NCI-H345 treated with DMSO at 0.1 percent for 48 hours (cell line): ENCODE results near the gene SEPSECS.
"Not testable (repeated sequence)": the region's sequence is repeated elsewhere in the genome, so short reads cannot be mapped to it uniquely, and the experiment has no call there.

Experiments
- DNase-seq: peaks from one replicate; lab custom pipeline; 2025; ENCODE audit not compliant: unreplicated experiment; lab: John Stamatoyannopoulos, UW

SEPSECS gene

DNA sequence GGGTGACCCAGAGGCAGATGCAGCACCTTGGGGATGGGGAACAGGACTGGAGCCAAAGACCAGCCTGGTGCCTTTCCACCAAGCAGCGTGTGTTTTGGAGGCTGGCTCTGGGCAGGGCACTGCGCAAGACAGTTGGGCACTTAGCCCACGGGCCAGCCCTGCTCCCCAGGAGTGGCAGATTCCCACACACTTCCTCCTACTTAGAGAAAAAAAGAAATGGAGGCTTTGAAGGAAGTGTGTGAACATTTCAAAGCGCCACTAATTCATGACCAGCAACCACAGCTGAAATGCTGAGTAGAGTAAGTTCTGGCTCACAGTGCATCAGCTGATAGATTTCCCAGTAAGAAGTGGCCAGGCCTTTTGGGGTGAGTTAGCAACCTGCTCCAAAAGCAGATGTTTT is 74.6 kb downstream of the SEPSECS start:
- no peak for DNase-seq

DNA sequence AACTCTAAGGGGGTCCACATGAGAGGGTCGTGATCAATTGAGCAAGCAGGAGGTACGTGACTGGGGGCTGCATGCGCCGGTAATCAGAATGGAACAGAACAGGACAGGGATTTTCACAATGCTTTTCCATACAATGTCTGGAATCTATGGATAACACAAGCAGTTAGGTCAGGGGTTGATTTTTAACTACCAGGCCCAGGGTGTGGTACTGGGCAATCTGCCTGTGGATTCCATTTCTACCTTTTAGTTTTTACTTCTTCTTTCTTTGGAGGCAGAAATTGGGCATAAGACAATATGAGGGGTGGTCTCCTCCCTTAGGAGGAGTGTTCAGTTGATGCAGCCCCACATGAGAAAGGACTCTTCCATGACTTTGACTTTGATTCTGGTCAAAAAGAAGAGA is 76.8 kb downstream of the SEPSECS start:
- DNase-seq: not testable (repeated sequence)

DNA sequence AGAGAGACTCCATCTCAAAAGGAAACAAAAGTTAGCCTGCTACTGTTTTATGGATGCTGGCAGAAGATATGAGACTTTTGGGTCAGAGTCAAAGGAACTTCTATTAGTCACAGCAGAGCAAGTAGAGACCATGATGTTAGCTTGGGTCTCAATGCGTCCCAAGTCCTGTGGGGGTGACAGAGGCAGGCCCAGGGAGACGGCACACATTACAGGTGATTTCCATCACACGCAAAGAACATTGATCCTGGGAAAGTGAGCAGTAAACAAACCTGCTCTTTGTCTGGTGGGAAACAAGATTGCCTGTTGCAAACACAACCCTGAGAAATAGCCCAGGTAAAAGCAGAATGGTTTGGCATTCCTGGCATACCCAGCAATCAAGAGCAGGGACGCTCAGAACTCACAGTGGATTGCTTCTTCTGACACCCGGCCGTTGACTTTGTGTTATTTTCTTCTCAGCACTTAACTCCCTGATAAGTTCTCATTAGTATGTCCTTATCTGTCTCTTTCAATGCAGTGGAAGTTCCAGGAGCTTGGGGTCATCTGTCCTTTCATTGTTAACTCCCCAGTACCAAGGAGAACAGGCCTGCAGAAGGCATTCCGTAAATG is 78.3 kb downstream of the SEPSECS start:
- DNase-seq: no peak

DNA sequence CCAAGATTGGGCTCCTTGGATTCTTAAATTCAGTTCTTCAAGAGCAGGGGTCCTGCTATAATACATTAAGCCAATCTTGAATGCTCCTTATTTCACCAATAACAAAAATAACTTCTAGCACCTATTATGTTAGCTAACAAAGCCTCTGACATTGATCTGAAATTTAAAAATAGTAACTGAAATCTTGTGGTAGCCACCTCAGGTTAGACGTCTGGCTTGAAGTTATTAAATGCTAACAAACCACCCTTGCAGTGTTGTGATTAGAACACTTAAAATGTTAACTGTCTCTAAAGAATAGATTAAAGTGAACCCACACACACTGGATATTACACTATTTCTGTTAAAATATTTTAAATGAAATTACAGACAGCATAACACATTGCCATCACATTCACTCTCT is 79.7 kb downstream of the SEPSECS start:
- no peak for DNase-seq

DNA sequence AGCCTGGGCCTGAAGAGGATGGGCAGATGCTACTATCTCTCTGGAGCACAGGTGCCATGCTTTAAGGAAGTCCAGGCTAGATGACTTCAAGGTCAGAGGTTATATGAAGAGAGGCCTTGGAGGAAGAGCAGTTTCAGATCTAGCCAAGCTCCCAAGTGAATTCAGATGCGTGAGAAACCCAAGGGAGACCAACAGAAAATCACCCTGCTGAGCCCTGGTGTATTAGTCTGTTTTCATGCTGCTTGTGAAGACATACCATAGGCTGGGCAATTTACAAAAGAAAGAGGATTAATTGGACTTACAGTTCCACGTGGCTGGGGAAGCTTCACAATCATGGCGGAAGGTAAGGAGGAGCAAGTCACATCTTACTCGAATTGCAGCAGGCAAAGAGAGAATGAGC is 81.7 kb downstream of the SEPSECS start:
- no peak for DNase-seq

GRCh38 chr4:25076625-25077398 is 83.4 kb downstream of the SEPSECS start:
- DNase-seq: no peak

- DNase-seq: no peak
These were observed 84.4 kb downstream of the SEPSECS start for GRCh38 chr4:25075851-25076250.

DNA sequence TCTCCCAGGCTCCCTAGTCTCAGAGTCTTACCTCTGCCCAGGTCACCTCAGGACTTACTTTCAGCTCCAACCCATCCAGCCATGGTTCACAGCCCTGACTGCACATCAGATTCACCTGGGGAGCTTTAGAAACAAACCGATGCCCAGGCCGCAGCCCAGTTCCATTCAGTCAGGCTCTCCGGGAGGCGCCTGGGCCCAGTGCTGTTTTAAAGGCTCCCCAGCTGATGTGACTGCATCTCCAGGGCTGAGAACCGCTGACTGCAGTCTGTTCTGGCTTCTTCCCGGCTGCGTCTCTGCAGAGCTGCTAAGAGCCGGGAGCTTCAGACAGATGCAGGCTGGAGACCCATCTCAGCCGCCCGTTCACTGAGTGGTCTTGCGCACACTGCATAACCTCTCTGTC is 85.1 kb downstream of the SEPSECS start:
- no peak for DNase-seq

GRCh38 chr4:25070545-25070944 is 89.7 kb downstream of the SEPSECS start:
- DNase-seq: no peak
